HG03280 (cell line): Measurements from ENCODE around the gene TTC39A.
A peak's percentile ranks its signal among the peaks of the same experiment; 100 is the strongest.
"Not testable (repeated sequence)": the region's sequence is repeated elsewhere in the genome, so short reads cannot be mapped to it uniquely, and the experiment has no call there.

Experiments used
- ATAC-seq: cut with Tn5 transposase; IDR thresholded peaks from one replicate; pipeline ENCODE4 v1.9.1; 2021; ENCODE audit warnings: mild to moderate bottlenecking, moderate library complexity; ENCODE audit not compliant: unreplicated experiment

TTC39A gene

GRCh38 chr1:51270751-51271150 is 59.6 kb downstream of the TTC39A start:
- no peak for ATAC-seq

- ATAC-seq: no peak
These were observed 61.7 kb downstream of the TTC39A start for GRCh38 chr1:51268634-51269033.

GRCh38 chr1:51266791-51267190 is 63.6 kb downstream of the TTC39A start:
- ATAC-seq: no peak

- ATAC-seq: no peak
These were observed 64.2 kb downstream of the TTC39A start for GRCh38 chr1:51266181-51266580.

GRCh38 chr1:51265618-51266017 is 64.7 kb downstream of the TTC39A start:
- ATAC-seq: no peak

GRCh38 chr1:51264451-51264850 is 65.9 kb downstream of the TTC39A start:
- ATAC-seq: no peak

- ATAC-seq: no peak
These were observed 67.0 kb downstream of the TTC39A start for GRCh38 chr1:51263147-51263877.

GRCh38 chr1:51255331-51255730 is 75.0 kb downstream of the TTC39A start:
- ATAC-seq: no peak

- ATAC-seq: no peak
These were observed 76.7 kb downstream of the TTC39A start for GRCh38 chr1:51253691-51254090.

- ATAC-seq: no peak
These were observed 78.0 kb downstream of the TTC39A start for GRCh38 chr1:51252366-51252765.

GRCh38 chr1:51251165-51251564 is 79.2 kb downstream of the TTC39A start:
- ATAC-seq: not testable (repeated sequence)

GRCh38 chr1:51250729-51251128 is 79.6 kb downstream of the TTC39A start:
- ATAC-seq: not testable (repeated sequence)

GRCh38 chr1:51249445-51249844 is 80.9 kb downstream of the TTC39A start:
- no peak for ATAC-seq

GRCh38 chr1:51247499-51247898 is 82.9 kb downstream of the TTC39A start:
- ATAC-seq: no peak

GRCh38 chr1:51247022-51247421 is 83.3 kb downstream of the TTC39A start:
- peak; percentile 59 for ATAC-seq

- ATAC-seq: no peak
These were observed 87.8 kb downstream of the TTC39A start for GRCh38 chr1:51242546-51242945.

GRCh38 chr1:51241119-51241518 is 89.2 kb downstream of the TTC39A start:
- no peak for ATAC-seq

GRCh38 chr1:51240084-51240483 is 90.3 kb downstream of the TTC39A start:
- ATAC-seq: no peak

GRCh38 chr1:51238034-51238403 is 92.3 kb downstream of the TTC39A start:
- ATAC-seq: no peak

GRCh38 chr1:51237351-51238033 is 92.9 kb downstream of the TTC39A start:
- no peak for ATAC-seq
